Activated CD4-positive, alpha-beta T cell treated with anti-CD3 and anti-CD28 coated beads for 1 hour (primary cell): ENCODE measurements around the gene LCN10.
"Not testable (repeated sequence)": the region's sequence is repeated elsewhere in the genome, so short reads cannot be mapped to it uniquely, and the experiment has no call there.

ENCODE experiments used
- DNase-seq: peaks from one replicate; pipeline ENCODE4 v3.0.0-alpha.2; 2020

LCN10 gene

GRCh38 chr9:136742591-136743391 lies at the start of gene LCN10:
Gene LCN10 (minus strand): TSS chr9:136742940. CDS start chr9:136742903, 37 bp downstream.
- no peak for DNase-seq

GRCh38 chr9:136791516-136792276 lies 49.0 kb upstream of the LCN10 start:
- DNase-seq: peak; percentile 51

DNA sequence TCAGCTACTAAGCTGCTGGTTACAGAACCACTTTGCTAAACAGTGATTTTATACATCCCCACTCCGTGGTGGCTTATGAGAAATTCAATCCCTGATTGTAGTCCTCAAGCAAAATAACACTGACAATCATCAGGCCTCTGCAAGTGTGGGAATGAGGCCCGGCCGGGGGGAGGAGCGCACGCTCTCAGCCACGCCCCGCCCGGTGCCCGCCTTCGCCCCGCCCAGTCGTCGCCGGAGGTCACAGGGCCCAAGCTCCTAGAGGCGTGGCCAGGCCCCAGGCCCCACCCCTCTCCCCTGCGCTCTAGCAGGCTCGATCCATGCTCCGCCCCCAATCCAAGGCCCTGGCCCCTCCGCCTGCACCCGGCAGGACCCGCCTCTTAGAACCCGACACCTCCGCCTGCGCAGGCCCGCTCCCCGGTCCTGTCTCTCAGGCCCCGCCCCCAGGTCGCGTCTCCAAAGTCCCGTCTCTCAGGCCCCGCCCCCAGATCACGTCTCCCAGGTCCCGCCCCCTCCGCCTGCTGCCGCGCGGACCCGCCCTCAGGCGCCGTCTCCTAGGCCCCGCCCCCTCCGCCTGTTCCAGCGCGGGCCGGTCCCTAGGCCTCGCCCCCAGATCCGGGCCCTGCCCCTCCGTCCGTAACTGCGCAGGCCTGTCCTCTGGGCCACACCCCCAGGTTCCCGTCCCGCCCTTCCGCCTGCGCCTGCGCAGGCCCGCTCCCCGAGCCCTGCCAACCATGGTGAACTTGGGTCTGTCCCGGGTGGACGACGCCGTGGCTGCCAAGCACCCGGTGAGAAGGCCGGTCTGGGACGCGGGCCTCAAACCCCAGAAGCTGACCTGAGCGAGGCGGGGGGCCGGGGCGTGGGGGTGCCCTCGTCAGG lies 48.1 kb upstream of the LCN10 start, which contains the start of gene TMEM141:
TSS of gene TMEM141 (plus strand) at position 705 of the 876 bp plus-strand sequence. CDS start at position 732, 27 bp downstream.
- peak; percentile 99 for DNase-seq

- no peak for DNase-seq
These were observed 46.8 kb upstream of the LCN10 start for GRCh38 chr9:136789523-136789937.

GRCh38 chr9:136788644-136789522 lies 46.1 kb upstream of the LCN10 start:
- not testable (repeated sequence) for DNase-seq

GRCh38 chr9:136787690-136788400 lies 45.1 kb upstream of the LCN10 start:
- DNase-seq: peak; percentile 55

DNA sequence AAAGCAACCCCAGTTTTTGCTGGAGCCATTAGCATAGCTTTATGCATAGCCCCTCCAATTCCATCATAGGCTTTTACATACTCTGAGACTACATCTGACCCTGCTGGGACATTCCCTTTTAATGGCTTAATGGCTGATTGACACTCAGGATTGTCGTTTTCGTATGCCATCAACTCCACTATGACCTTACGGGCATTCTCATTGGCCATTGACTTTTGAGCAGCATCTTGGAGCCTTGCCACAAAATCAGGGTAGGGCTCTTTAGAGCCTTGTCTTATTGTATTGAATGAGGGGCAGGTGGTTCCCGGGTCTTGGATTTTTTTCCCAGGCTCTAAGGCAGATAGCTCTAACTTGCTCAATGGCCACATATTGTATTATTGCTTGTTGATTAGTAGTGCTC lies 44.2 kb upstream of the LCN10 start:
- DNase-seq: not testable (repeated sequence)

GRCh38 chr9:136786451-136786850 lies 43.7 kb upstream of the LCN10 start:
- no peak for DNase-seq

GRCh38 chr9:136785565-136786355 lies 43.0 kb upstream of the LCN10 start:
- DNase-seq: not testable (repeated sequence)

DNA sequence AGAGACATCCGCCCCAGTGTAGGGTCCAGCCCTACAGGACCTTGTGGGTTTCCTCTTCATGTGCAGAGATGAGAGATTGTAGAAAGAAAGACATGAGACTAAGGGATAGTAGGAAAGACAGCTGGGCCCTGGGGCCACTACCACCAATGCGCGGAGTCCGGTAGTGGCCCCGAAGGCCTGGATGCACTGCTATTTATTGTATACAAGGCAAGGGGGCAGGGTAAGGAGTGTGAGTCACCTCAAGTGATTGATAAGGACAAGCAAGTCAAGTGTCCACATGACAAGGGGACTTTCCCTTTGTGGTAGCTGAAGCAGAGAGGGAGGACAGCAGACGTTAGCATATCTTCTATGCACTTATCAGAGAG lies 42.2 kb upstream of the LCN10 start:
- no peak for DNase-seq

- no peak for DNase-seq
These were observed 41.7 kb upstream of the LCN10 start for GRCh38 chr9:136784249-136784996.

GRCh38 chr9:136782452-136782851 lies 39.7 kb upstream of the LCN10 start:
- no peak for DNase-seq

GRCh38 chr9:136779808-136780207 lies 37.1 kb upstream of the LCN10 start:
- DNase-seq: no peak

- no peak for DNase-seq
These were observed 34.6 kb upstream of the LCN10 start for GRCh38 chr9:136777359-136777758.

GRCh38 chr9:136776947-136777346 lies 34.2 kb upstream of the LCN10 start:
- no peak for DNase-seq

- no peak for DNase-seq
These were observed 32.5 kb upstream of the LCN10 start for GRCh38 chr9:136775191-136775590.

DNA sequence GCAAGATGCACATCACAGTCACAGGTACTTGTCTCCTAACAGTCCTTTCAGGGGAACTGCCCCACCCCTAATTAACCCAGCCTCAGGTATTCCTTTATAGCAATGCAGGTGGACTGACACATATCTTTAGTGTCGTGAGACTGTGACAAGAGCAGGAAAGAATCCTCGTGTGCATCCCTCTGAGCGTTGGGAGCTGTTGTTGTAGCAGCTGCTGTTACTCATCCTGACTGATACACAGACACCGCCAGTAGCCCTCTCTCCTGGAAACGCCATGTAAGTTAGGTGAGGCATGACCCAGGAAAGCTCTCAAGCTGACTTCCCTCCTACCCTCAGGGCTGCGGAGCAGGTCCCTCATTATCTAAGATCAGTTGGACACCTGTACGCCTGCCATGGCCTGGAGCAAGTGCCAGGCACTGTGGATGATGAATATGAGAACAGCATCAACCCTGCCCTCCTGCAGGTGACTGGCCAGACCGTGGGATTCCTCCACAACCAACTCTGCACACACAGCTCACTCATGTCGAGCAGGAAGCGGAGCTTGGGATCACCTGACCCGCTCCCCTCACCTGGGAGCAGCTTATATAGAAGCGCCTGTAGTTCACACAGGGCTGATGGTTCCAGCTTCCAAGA lies 31.8 kb upstream of the LCN10 start:
- DNase-seq: no peak

GRCh38 chr9:136773386-136774044 lies 30.8 kb upstream of the LCN10 start:
- no peak for DNase-seq
